Uterus (tissue), 4 donors: ENCODE results near the gene IFRD2. TPM values are rescaled to one million over a fixed set of nuclear protein-coding genes. Genes with fewer than 3 reads are reported as not detected.
A peak's percentile ranks its signal among the peaks of the same experiment; 100 is the strongest.

ENCODE experiments used
- DNase-seq, 2 donors: peaks; one replicate each; pipeline ENCODE4 v3.0.0-alpha.2; 2019 to 2020
- H3K27ac ChIP-seq, 2 donors: fragments of 200-600 bp; sonication (generic); 1 replicate in 1 of 2; 2 replicates in 1 of 2; pipeline ENCODE4 v1.5.1; 2016 to 2018
- H3K27me3 ChIP-seq, 2 donors: fragments of 200-600 bp; sonication (generic); one replicate each; pipeline ENCODE4 v1.5.1; 2018 to 2019; ENCODE audit warnings: control low read depth in 1 of 2
- H3K36me3 ChIP-seq, 2 donors: fragments of 200-600 bp; sonication (generic); one replicate each; pipeline ENCODE4 v1.5.1; 2019; ENCODE audit warnings: control low read depth in 1 of 2
- H3K4me1 ChIP-seq, 2 donors: fragments of 200-600 bp; sonication (generic); one replicate each; pipeline ENCODE4 v1.5.1; 2018 to 2019; ENCODE audit warnings: control low read depth in 1 of 2
- H3K4me3 ChIP-seq, 2 donors: fragments of 200-600 bp; sonication (generic); 1 replicate in 1 of 2; 2 replicates in 1 of 2; pipeline ENCODE4 v1.5.1; 2018 to 2019; ENCODE audit warnings: mild to moderate bottlenecking in 1 of 2
- H3K9me3 ChIP-seq, 2 donors: fragments of 200-600 bp; sonication (generic); one replicate each; pipeline ENCODE4 v1.5.1; 2019; ENCODE audit warnings: control low read depth in 1 of 2
- CTCF ChIP-seq, 4 experiments: fragments of 200-600 bp in 2 of 4; fragments of 450-650 bp in 2 of 4; sonication (generic) in 2 of 4; IDR thresholded peaks; one replicate each; pipeline ENCODE4 v1.5.1; 2016 to 2019; ENCODE audit warnings: antibody characterized with exemption in 4 of 4, mild to moderate bottlenecking in 2 of 4, moderate library complexity in 1 of 4
- POLR2A ChIP-seq, 2 donors: fragments of 450-650 bp; IDR thresholded peaks; one replicate each; pipeline ENCODE4 v1.6.1; 2016; ENCODE audit warnings: antibody characterized with exemption in 2 of 2, mild to moderate bottlenecking in 1 of 2, moderate library complexity in 1 of 2
- intact Hi-C: fragments of 100-400 bp; cut with DNase I; formaldehyde crosslinking; loops from one replicate; pipeline ENCODE4 v1.15.1; 2023; ENCODE audit warnings: low total_unique reads
- total RNA-seq, 4 donors: library from RNA; depleted of rRNA in 3 of 4; stranded (reverse); fragments of >200 nt in 3 of 4; gene quantifications; one replicate each; pipeline versions ENCODE4 v1.1.0 to v1.2.4, GENCODE V29; 2014 to 2023
- donor health status: DM: yes; HTN: yes; CAD: no.

Gene IFRD2
- total RNA-seq, 4 donors from 2014 or later: 14.1 to 81.5 (median 25.1) TPM

- H3K4me1 ChIP-seq: peaks cover 9 to 44% of the 10 kb centered on the region in 2 donors
- peak overlapping the region; percentile 97 to 99 for H3K27ac ChIP-seq
- no peaks in the 10 kb centered on the region for H3K36me3 ChIP-seq
- intact Hi-C loops: no loop called here
- H3K4me3 ChIP-seq: no peak overlapping the region
- DNase-seq: no peak
- no peaks in the 10 kb centered on the region for H3K27me3 ChIP-seq
- no peaks in the 10 kb centered on the region for H3K9me3 ChIP-seq
- TF ChIP-seq CTCF (IDR thresholded peaks at IDR 0.05) (no peak), POLR2A (IDR thresholded peaks at IDR 0.05) (no peak)
Observed at GRCh38 chr3:50266017-50266416, 26.2 kb downstream of the IFRD2 start.

DNA sequence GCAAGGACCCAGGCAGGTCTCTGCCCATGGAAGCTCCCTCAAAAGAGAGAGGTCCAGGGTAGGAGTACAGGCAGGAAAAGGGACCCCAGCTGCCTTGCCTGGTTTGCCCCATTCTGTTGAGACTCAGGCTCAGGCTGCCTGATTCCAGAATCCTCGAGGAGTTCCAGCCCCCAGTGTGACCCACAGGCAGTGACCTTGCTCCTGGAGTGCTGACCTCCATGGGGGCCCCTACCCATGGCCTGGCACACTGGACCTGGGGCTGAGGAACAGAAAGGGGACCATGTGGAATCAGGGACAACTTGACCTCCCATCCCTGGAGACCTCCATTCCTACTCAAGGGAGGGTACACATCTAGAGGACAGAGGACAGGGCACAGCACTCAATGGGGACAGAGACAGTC, 26.7 kb downstream of the IFRD2 start:
- Histone ChIP-seq H3K4me1 (peaks cover 9 to 48% of the 10 kb centered on the region in 2 donors), H3K9me3 (no peaks in the 10 kb centered on the region), H3K27ac (peak overlapping the region; percentile 97 to 99), H3K27me3 (no peaks in the 10 kb centered on the region), H3K36me3 (no peaks in the 10 kb centered on the region), H3K4me3 (no peak overlapping the region)
- intact Hi-C loops: no loop called here
- DNase-seq: no peak
- TF ChIP-seq CTCF (IDR thresholded peaks at IDR 0.05) (no peak), POLR2A (IDR thresholded peaks at IDR 0.05) (no peak)

DNA sequence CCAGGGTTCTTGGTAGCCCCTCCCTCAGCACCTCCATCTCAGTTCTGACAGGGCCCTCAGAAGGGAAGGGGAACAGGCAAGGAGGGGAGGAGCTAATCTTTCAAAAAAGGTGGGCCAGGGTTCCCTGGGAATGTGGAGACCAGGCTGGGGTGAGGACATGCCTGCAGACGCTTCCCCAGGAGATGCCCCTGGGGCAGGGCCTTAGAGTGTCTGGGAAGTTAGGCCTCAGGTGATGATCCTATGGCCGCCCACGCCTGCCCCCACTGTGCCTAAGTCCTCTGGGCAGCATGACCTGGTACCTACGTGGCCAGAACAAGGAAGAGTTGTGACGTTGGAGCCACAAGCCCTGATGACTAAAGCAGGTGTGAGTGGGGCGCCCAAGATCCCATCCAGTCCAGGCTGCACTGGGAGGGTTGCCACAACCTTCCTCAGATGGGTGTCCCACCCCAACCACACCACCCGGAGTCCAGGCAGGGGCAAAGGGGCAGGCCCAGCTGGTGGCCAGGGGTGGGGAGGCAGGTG, 27.2 kb downstream of the IFRD2 start:
- Histone ChIP-seq H3K9me3 (no peaks in the 10 kb centered on the region), H3K4me1 (peaks cover 9 to 42% of the 10 kb centered on the region in 2 donors), H3K4me3 (no peak overlapping the region), H3K27me3 (no peaks in the 10 kb centered on the region), H3K27ac (peak overlapping the region; percentile 97 to 99), H3K36me3 (no peaks in the 10 kb centered on the region)
- intact Hi-C loops: no loop called here
- DNase-seq: peak in 1 of 2 donors; percentile 61
- TF ChIP-seq POLR2A (IDR thresholded peaks at IDR 0.05) (peak; percentile 34 to 43), CTCF (IDR thresholded peaks at IDR 0.05) (no peak)

DNA sequence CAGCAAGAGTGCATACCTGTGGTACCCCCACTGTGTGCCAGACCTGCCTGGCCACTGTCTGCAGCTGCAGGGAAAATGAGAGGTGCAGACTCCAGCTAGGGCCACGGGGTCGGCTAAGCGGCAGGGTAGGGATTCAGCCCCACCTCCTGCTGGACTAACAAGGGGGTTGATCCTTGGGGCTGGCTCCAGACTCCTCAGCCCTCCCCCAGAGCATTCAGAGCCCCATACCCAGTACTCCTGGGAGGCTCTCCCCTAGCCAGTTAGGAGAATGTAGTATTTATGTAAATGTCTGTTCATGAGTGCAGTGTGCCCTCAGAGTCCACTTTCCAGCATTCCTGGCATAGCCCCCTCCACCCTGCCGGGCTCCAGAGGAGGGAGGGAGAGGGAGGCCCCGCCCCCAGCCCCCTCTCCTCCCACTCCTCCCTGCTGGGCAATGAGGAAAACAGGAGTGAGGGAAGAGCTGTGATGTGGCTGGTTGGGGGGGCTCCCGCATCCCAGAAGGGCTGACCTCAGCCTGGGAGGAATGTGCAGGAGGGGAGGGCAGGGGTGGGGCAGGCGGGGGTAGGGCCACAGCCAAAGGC, 27.8 kb downstream of the IFRD2 start:
- TF ChIP-seq POLR2A (IDR thresholded peaks at IDR 0.05) (peak in 1 of 2 donors; percentile 26), CTCF (IDR thresholded peaks at IDR 0.05) (peak in 1 of 4 experiments; percentile 22)
- intact Hi-C loops: no loop called here
- no peaks in the 10 kb centered on the region for H3K27me3 ChIP-seq
- DNase-seq: peak; percentile 92 to 95
- H3K27ac ChIP-seq: peak overlapping the region; percentile 97 to 99
- H3K4me1 ChIP-seq: peaks cover 9 to 41% of the 10 kb centered on the region in 2 donors
- H3K4me3 ChIP-seq: no peak overlapping the region
- H3K36me3 ChIP-seq: no peaks in the 10 kb centered on the region
- no peaks in the 10 kb centered on the region for H3K9me3 ChIP-seq

DNA sequence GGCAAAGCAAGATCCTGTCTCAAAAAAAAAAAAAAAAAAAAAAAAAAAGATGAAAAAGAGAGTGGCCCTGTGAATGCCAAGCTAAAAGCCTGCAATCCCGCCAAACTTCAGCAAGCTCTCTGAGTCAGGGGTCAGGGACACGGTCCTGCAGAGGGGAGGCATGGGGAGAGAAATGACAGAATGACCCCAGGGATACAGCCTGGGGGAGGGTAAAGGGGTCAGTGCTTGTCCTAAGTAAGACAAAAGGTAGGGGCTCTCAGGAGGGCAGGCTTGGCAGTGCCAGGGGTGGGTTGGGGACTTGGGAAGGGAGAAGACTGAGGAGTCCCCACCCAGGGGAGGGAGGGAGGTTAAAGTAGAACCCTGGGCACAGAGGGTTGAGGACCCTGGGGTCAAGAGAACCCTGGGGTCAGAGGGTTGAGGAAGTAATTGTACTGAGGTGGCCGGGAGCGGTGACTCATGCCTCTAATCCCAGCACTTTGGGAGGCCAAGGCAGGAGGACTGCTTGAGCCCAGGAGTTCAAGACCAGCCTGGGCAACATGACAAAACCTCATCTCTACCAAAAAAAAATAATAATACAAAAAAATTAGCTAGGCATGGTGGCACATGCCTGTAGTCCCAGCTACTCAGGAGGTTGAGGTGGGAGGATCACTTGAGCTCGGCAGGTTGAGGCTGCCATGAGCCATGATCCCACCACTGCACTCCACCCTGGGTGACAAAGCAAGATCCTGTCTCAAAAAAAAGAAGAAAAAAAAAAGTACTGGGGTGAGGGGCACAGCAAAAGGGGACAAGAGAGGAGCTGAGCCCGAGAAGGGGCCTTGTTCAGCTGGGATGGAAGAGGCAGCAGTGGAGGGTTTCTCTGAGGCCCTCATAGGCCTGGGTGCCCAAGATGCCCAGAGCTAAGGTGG, 28.5 kb downstream of the IFRD2 start:
- peaks cover 9 to 40% of the 10 kb centered on the region in 2 donors for H3K4me1 ChIP-seq
- H3K9me3 ChIP-seq: no peaks in the 10 kb centered on the region
- H3K27ac ChIP-seq: peak overlapping the region; percentile 97 to 99
- H3K36me3 ChIP-seq: no peaks in the 10 kb centered on the region
- no peak for DNase-seq
- TF ChIP-seq CTCF (IDR thresholded peaks at IDR 0.05) (no peak), POLR2A (IDR thresholded peaks at IDR 0.05) (no peak)
- H3K4me3 ChIP-seq: no peak overlapping the region
- intact Hi-C loops: no loop called here
- no peaks in the 10 kb centered on the region for H3K27me3 ChIP-seq
